Astrocyte of the cerebellum (primary cell): ENCODE measurements around the gene ECEL1.

Experiments used
- DNase-seq: peaks from one replicate; pipeline ENCODE4 v3.0.0-alpha.2; 2011; ENCODE audit warnings: low read depth
- H3K4me3 ChIP-seq: 2 replicates; pipeline ENCODE4 v1.5.1; 2011; ENCODE audit warnings: mild to moderate bottlenecking, low read depth, low read length, moderate library complexity
- CTCF ChIP-seq: IDR thresholded peaks from 2 replicates; pipeline ENCODE4 v1.5.1; 2012; ENCODE audit warnings: low read length, low read depth, moderate library complexity, mild to moderate bottlenecking; ENCODE audit errors: missing control alignments
- in situ Hi-C: cut with HindIII; loops from 2 replicates; pipeline ENCODE4 v1.10.0; 2017; ENCODE audit warnings: low sequenced_read_pairs

Gene ECEL1

GRCh38 chr2:232525791-232526371 is 38.2 kb upstream of the ECEL1 start, which contains the start of gene CHRND:
Gene CHRND (plus strand): TSS chr2:232526160. CDS start chr2:232526216, 56 bp downstream.
- no peak for TF ChIP-seq CTCF
- no peak within 1 kb of the TSS for H3K4me3 ChIP-seq
- in situ Hi-C loops = no loop called here
- DNase-seq = no peak

- in situ Hi-C loops = no loop called here
- no peak for DNase-seq
- H3K4me3 ChIP-seq = no peak overlapping the region
- no peak for TF ChIP-seq CTCF
Measured at GRCh38 chr2:232525199-232525598, 37.6 kb upstream of the ECEL1 start.

- no peak for DNase-seq
- no peak overlapping the region for H3K4me3 ChIP-seq
- TF ChIP-seq CTCF = no peak
- in situ Hi-C loops = no loop called here
Measured at GRCh38 chr2:232524771-232525170, 37.1 kb upstream of the ECEL1 start.

- TF ChIP-seq CTCF = peak; percentile 28
- in situ Hi-C loops = no loop called here
- DNase-seq = no peak
- peak overlapping the region; percentile 16 for H3K4me3 ChIP-seq
Measured at GRCh38 chr2:232523682-232524597, 36.3 kb upstream of the ECEL1 start.

DNA sequence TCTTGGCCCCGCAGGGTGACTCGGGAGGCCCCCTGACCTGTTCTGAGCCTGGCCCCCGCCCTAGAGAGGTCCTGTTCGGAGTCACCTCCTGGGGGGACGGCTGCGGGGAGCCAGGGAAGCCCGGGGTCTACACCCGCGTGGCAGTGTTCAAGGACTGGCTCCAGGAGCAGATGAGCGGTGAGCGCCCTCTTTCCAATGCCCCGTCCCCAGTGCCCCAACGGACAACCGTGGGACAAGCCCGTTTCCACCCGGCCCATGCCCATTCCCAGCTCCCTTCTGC is 35.7 kb upstream of the ECEL1 start:
- H3K4me3 ChIP-seq = no peak overlapping the region
- DNase-seq = no peak
- TF ChIP-seq CTCF = no peak
- in situ Hi-C loops = no loop called here

DNA sequence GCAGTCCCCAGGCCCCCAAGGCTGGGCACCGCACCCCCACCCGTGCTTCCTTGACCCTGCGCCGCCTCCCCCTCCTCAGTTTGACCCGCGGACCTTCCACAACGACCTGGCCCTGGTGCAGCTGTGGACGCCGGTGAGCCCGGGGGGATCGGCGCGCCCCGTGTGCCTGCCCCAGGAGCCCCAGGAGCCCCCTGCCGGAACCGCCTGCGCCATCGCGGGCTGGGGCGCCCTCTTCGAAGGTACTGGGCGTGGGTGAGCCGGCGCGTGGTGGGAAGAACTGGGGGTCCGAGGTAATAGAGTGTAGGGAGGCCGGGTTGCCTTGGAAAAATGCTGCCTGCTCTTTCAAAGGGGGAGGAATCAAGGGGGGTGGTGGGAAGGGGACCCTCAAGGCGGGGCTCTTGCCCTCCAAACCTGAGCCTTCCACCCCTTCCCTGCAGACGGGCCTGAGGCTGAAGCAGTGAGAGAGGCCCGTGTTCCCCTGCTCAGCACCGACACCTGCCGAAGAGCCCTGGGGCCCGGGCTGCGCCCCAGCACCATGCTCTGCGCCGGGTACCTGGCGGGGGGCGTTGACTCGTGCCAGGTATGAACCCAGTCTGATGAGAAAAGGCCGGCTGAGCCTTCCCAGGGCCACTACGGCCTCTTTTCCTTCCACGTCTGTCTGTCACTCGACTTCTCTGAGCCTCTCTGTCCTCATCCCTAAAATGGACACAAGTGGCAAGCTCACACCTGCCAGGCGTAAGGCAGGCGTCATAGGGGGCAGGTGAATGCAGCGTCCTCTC is 35.2 kb upstream of the ECEL1 start:
- DNase-seq = no peak
- in situ Hi-C loops = no loop called here
- no peak for TF ChIP-seq CTCF
- H3K4me3 ChIP-seq = no peak overlapping the region
